Posterior vena cava (tissue), 2 donors: Measurements from ENCODE around the gene SPEM3. TPM values are rescaled to one million over a fixed set of nuclear protein-coding genes. Genes with fewer than 3 reads are reported as not detected.
"Not testable (repeated sequence)": the region's sequence is repeated elsewhere in the genome, so short reads cannot be mapped to it uniquely, and the experiment has no call there.

Experiments
- DNase-seq: peaks from one replicate; pipeline ENCODE4 v3.0.0-alpha.2; 2020; ENCODE audit warnings: low spot score
- intact Hi-C, 2 donors: fragments of 100-400 bp; cut with DNase I; formaldehyde crosslinking; loops; one replicate each; pipeline versions ENCODE4 v1.14.1 to v1.14.2; 2022 to 2023
- total RNA-seq, 2 donors: library from RNA; stranded (reverse); fragmentation: NEBNext Ultra II Directional; extraction: Animal tissue kit (Norgen Biotek cat#: 25700); gene quantifications; one replicate each; pipeline ENCODE4 v1.2.1, GENCODE V29; 2021
- donor health status: DM: yes; HTN: yes; CAD: no.
- donor health status: DM: yes; HTN: yes; CAD: no.

SPEM3 gene
- total RNA-seq, 2 donors from 2014 or later, result not detected

DNA sequence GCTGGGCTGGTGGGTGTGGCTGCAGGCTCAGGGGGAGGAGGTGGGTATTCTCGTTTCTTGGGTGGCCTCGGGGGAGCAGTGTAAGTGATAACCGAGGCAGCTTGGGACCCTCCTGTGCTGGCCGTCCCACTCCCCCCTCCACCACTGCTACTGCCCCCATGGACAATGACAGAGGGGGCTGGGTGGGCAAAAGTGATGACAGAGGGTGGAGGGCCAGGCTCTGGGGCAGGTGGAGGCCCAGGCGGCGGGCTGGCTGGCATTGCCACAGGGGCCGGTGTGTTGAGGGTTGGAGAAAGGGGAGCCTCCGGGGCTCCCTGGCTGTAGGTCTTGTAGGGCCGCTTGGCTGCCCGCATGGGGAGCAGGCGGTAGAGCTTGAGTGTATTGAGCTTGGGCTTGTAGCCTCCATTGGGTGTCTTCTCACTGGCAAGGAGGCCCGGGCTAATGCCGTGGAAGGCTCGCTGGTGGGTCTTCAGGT, 34.8 kb downstream of the SPEM3 start:
- no peak for DNase-seq
- intact Hi-C loops, result no loop called here

GRCh38 chr17:7464081-7464480, 35.4 kb downstream of the SPEM3 start:
- no peak for DNase-seq
- intact Hi-C loops, result no loop called here

- intact Hi-C loops, result no loop called here
- DNase-seq, result no peak
Measured at GRCh38 chr17:7465597-7466275, 37.1 kb downstream of the SPEM3 start.

GRCh38 chr17:7466318-7466638, 37.6 kb downstream of the SPEM3 start:
- DNase-seq, result no peak
- intact Hi-C loops, result no loop called here

GRCh38 chr17:7466639-7467341, 38.1 kb downstream of the SPEM3 start:
- intact Hi-C loops, result no loop called here
- peak; percentile 95 for DNase-seq

GRCh38 chr17:7467498-7467897, 38.8 kb downstream of the SPEM3 start:
- DNase-seq, result no peak

DNA sequence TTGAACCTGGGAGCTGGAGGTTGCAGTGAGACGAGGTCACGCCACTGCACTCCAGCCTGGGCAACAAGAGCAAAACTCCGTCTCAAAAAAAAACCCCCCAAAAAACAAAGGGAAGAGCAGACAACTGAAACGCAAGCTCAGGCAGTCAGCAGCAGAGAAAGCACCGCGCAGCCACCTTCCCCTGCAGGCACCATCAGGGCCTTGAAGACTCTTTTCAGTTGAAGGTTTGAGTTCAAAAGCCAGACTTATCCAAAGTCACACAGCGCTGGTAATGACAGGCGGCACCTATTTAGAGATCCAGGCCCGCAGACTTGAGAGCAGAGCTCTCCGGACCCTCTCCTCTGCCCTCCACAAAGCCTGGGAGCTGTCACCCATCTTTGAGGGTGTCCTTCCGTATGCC, 39.6 kb downstream of the SPEM3 start:
- no peak for DNase-seq
- intact Hi-C loops, result no loop called here

More at GRCh38 chr17:7467498-7467897, 38.8 kb downstream of the SPEM3 start:
- intact Hi-C loops, result no loop called here

DNA sequence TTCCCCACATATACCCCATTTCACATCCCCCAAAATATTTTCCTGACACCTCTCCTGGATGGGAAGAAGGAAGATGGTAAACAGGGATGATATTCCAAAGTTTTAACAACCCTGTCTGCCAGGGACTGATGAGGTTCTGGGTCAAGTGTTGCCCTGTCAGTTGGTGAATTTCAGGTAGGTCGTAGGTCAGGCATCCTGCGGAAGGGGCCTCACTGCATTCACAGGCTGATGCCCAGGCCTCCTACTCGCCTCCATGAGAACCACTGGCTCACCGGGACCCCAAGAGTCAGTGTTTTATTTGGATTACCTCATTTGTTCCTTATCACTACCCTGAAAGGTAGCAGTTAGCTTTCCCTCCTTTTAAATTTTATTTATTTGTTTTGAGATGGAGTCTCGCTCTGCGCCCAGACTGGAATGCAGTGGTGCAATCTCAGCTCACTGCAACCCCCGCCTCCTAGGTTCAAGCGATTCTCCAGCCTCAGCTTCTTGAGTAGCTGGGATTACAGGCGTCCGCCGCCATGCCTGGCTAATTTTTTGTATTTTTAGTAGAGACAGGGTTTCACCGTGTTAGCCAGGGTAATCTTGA, 40.2 kb downstream of the SPEM3 start:
- DNase-seq, result no peak
- intact Hi-C loops, result no loop called here

DNA sequence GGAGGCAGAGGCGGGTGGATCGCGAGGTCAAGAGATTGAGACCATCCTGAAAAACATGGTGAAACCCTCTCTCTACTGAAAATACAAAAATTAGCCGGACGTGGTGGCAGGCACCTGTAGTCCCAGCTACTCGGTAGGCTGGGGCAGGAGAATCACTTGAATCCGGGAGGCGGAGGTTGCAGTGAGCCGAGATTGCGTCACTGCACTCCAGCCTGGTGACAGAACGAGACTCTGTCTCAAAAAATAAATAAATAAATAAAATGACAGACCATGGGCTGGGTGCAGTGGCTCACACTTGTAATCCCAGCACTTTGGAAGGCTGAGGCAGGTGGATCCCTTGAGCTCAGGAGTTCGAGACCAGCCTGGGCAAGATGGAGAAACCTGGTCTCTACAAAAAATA, 41.2 kb downstream of the SPEM3 start:
- DNase-seq, intact Hi-C loops: not testable (repeated sequence)

- DNase-seq, intact Hi-C loops: not testable (repeated sequence)
Measured at GRCh38 chr17:7470457-7470973, 41.9 kb downstream of the SPEM3 start.

DNA sequence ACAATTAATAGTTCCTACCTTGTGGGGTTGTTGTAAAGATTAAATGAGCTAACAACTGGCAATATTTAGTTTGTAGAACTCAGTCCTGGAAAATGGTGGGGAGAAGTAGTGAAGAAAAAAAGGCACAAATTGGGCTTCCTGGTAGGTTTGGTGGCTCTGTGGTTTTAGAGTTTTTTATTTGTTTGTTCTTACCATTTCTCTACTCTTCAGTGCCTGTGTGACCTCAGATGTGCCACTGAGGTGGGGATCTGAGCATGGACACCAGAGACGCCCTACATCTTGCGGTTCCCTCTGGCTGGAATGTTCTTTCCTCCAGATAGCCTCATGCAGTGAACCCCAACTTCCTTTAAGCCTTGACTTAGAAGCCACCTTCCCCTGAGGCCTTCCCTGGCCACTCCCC, 43.1 kb downstream of the SPEM3 start:
- intact Hi-C loops, result no loop called here
- DNase-seq, result no peak

DNA sequence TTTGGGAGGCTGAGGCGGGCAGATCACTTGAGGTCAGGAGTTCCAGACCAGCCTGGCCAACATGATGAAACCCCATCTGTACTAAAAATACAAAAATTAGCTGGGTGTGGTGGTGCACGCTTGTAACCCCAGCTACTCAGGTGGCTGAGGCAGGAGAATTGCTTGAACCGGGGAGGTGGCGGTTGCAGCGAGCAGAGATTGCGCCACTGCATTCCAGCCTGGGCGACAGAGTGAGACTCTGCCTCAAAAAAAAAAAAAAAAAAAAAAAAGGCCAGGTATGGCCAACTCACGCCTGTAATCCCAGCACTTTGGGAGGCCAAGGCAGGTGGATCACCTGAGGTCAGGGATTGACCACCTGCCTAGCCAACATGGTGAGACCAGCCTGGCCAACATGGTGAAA, 46.1 kb downstream of the SPEM3 start:
- intact Hi-C loops, result loop anchor here in 1 of 2 donors (5.0 kb wide), 1 partner anchor 32 kb away; no protein-coding TSS in a partner anchor
- DNase-seq, result not testable (repeated sequence)

DNA sequence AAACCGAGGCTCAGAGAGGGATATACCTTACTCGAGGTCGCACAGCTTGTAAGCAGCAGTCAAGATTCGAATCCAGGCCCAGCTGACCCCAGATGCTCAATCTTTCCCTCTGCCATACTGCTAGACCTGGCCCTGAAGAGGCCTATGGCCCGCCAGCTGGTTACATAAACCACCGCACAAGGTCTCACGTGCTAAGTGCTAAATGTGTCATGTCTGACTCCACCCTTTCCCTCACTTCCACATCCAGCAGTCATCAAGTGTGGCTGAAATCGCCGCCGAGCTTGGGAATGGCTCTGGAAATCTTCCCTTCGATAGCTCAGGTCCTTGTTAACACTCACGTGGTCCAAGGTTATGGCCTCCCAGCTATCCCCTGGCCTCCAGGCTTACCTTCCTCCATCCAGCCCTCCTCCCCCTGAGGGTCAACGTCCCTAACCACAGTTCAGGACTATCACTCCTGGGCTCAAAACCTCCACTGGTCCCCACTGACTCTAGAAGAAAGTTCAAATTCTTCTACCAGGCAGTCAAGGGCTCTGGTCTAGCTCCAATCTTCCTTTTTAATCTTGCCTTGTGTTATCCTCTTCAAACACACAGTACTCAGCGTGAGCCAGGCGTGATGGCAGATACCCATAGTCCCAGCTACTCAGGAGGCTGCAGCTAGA, 47.2 kb downstream of the SPEM3 start:
- intact Hi-C loops, result loop anchor here in 1 of 2 donors (5.0 kb wide), 1 partner anchor 34 kb away; no protein-coding TSS in a partner anchor
- DNase-seq, result peak; percentile 88

DNA sequence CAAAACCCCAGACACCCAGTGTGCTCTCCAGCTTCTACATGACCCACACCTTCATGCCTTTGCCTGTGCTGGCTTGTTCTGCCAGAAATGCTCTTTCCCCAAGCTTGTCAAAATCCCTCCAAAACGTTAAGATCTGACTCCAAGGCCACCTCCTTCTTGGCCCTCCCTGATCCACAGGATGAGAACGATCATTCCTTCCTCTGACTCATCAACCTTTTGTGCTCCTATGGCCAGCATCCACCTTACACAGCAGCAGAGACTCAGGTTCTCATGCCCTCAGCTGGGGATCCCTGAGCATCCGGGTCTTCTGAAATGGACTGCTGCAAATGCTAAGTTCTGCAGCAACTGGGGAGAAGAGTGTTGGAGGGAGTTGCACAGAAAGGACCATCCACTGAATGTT, 47.8 kb downstream of the SPEM3 start:
- DNase-seq, result no peak
- intact Hi-C loops, result loop anchor here in 1 of 2 donors (5.0 kb wide), 1 partner anchor 34 kb away; no protein-coding TSS in a partner anchor

DNA sequence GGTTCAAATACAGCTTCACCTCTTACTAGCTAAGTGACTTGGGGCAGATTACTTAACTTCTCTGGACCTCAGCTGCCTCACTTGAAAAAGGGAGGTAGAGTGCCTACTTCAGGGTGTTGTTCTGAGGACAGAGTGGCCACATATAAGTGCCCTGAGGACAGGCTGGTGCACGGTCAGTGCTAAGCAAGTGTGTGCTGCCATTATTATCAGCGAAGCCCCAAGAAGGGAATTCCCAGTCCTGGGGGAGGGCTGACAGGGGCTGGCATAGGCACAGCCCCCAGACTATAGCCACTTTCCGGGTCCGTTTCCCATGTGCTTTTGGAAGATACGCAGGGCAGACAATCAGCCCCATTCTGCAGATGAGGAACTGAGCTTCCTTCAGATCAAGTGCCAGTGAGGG, 48.3 kb downstream of the SPEM3 start:
- intact Hi-C loops, result loop anchor here in 1 of 2 donors (5.0 kb wide), 1 partner anchor 35 kb away; no protein-coding TSS in a partner anchor
- no peak for DNase-seq

- DNase-seq, result no peak
- intact Hi-C loops, result loop anchor here in 1 of 2 donors (5.0 kb wide), 1 partner anchor 35 kb away; no protein-coding TSS in a partner anchor
Measured at GRCh38 chr17:7477392-7478275, 49.0 kb downstream of the SPEM3 start.

DNA sequence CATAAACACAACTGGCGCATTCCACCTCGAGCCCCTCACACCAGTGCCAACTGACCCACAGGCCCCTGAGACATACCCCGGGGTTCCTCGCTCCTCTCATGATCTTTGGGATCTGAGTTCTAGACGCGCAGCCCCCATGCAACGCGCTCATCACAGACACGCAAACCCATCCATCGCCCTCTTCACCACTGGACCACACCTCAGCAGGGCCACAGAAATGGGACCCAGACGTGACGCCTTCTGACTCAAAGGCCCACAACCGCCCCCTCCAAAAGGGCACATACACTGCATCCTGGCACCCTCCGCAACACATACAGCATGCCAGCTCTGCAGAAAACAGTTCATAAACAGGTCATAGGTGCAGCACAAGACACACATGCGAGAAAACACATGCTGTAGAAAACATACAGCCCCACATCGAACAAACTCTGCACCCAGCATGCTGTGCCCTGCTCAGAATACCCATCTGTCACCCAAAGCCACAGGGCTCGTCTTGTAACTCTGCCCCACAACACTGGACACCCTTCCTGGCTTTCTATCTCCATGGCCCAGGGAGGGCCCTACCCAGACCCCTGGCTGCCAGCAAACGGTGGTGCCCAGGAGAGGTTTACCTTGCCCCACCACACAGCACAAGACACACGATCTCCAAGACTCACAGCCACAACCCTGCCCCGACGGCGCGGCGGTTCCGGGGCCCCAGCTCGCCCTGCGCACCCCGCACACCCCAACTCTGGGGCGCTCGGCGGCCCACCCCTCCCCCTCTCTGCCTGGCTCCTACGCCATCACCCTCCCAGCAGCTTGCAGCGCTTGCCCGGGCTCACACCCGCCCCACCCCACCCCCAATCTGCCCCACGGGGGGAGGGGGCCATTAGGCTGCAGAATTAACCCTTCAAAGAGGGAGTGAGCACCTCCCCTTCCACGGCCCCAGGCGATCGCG, 49.9 kb downstream of the SPEM3 start:
- intact Hi-C loops, result loop anchor here in 1 of 2 donors (5.0 kb wide), 1 partner anchor 36 kb away; no protein-coding TSS in a partner anchor
- DNase-seq, result no peak
